GM18508 (cell line): ENCODE data around the gene SIGMAR1.

Experiments used
- ATAC-seq: cut with Tn5 transposase; IDR thresholded peaks from one replicate; pipeline ENCODE4 v1.9.1; 2021; ENCODE audit warnings: moderate number of reproducible peaks; ENCODE audit not compliant: insufficient read depth, unreplicated experiment

SIGMAR1 gene

DNA sequence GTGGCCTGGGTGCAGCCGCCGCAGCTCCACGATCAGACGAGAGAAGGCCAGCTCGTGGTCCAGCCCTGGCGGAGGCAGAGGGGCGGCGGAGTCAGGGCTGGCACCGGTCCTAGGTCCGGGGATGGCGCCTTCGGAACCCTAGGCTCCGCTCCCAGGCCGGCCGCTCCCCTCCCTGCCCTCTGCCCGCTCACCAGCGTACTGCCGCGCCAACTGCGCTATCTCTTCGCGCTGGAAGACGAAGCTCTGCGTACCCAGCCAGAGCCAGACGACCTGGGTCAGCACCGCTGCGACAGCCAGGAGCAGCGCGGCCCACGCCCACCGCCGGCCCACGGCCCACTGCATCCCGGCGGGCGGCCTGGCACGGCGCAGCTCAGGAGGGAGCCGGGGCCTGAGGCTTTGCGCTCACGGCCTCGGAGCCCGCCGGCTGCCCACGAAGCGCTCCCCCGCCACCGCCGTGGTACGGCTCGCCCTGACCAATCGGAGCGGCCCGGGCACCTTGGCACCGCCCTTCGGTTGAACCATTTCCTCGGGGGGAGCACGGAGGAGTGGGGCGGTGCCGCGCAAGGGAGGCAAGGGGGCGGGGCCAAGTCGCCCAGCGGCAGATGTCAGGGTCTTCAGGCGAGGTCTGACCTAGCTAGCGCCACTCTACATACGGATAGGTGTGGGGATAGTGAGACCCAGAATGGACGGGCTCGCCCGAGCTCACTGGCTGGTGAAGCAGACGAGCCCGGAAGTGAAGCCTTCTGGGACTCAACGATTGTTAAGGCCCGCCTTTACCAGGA is at the start of gene SIGMAR1:
SIGMAR1 (minus strand) TSS at position 432 of the 782 bp plus-strand sequence; CDS start at position 342, 90 bp downstream.
- peak; percentile 60 for ATAC-seq

GRCh38 chr9:34686732-34687131 is 49.1 kb upstream of the SIGMAR1 start:
- no peak for ATAC-seq

GRCh38 chr9:34686231-34686630 is 48.6 kb upstream of the SIGMAR1 start:
- no peak for ATAC-seq

DNA sequence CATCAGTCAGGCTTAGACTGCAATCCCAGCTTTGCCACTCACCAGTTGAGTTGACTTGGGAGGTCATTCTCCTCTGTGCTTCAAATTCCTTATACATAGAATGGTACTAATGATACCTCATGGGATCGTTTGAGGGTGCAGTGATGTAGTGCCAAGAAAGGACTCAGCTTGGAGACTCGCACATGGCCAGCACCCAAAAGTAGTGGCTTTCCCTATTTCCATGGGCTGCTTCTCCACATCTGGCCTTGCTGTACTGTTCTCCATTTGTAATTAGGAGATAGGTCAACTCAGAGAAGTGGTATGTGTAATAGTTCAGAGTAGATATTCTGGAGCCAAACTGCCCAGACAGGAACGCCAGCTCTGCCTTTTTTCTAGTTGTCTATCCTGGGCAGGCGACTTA is 48.0 kb upstream of the SIGMAR1 start:
- ATAC-seq = no peak

GRCh38 chr9:34684816-34685215 is 47.2 kb upstream of the SIGMAR1 start:
- ATAC-seq = no peak

DNA sequence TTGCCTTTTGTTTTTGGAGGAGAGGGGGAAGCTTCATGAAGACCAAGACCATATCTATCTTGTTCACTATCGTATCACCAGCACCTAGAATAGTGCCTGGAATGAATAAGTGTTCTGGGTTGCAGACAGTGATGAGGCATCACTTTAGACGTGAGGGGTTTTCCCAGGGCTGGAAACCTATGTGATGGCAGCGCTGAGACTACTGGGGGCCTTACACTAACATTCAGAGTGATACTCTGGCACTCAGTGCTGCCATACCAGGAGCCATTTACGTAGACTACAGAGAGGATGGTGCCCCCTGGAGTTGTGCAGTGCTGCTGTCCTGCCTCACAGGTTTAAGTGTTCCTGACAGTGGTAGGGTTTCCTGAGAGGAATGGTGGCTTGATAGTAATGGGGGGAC is 46.6 kb upstream of the SIGMAR1 start:
- ATAC-seq = no peak

- no peak for ATAC-seq
Observed at GRCh38 chr9:34675869-34676268, 38.3 kb upstream of the SIGMAR1 start.

DNA sequence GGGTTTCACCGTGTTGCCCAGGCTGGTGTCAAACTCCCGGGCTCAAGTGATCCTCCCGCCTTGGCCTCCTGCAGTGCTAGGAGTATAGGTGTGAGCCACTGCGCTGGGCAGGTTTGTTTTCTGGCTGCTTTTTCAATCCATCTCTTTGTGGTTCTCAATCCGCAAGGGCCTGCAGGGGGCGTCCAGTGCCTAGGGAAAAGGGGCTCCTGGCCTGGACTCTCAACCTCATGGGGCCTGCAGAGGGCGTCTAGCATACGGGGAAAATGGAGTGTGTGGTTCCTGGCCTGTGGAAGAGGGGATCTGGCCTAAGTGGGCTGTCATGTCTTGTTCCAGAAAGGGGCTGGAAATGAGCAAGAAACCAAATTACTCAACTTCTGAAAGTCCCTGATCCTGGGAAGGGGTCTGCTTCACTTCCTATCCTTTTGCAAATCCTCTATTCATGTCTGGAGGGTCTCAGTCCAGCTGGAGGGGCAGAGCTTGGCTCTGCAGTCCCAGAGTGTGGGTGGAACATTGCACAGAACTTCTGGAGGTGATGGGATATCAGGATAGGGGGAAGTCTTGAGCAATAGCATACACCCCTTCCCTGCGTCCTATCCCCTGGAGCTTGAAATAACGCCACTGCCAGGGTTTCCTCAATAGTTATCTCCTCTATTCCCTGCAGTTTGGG is 37.6 kb upstream of the SIGMAR1 start:
- ATAC-seq = no peak

- ATAC-seq = no peak
Observed at GRCh38 chr9:34674440-34674839, 36.9 kb upstream of the SIGMAR1 start.

DNA sequence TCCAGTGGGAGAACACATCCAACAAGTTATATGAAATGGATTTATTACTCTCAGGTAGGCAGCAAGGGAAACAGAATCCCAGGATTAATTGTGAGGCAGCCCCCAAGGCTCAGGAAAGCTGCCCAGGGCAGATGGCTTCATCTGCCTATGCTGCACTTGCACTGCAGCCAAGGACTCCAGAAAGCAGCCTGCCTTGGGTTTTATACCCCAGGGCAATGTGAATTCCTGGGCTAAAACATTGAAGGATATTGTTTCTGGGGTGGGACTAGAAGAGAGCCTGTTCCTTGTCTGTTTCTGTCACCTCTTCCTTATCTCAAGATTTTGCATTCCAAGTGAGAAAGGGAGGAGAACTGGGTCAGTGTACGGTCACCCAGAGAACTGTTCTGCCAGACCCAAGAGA is 33.7 kb upstream of the SIGMAR1 start:
- no peak for ATAC-seq

GRCh38 chr9:34669809-34670562 is 32.4 kb upstream of the SIGMAR1 start:
- ATAC-seq = no peak

GRCh38 chr9:34665381-34666250 is 28.0 kb upstream of the SIGMAR1 start:
- no peak for ATAC-seq

GRCh38 chr9:34665067-34665380 is 27.4 kb upstream of the SIGMAR1 start:
- no peak for ATAC-seq

DNA sequence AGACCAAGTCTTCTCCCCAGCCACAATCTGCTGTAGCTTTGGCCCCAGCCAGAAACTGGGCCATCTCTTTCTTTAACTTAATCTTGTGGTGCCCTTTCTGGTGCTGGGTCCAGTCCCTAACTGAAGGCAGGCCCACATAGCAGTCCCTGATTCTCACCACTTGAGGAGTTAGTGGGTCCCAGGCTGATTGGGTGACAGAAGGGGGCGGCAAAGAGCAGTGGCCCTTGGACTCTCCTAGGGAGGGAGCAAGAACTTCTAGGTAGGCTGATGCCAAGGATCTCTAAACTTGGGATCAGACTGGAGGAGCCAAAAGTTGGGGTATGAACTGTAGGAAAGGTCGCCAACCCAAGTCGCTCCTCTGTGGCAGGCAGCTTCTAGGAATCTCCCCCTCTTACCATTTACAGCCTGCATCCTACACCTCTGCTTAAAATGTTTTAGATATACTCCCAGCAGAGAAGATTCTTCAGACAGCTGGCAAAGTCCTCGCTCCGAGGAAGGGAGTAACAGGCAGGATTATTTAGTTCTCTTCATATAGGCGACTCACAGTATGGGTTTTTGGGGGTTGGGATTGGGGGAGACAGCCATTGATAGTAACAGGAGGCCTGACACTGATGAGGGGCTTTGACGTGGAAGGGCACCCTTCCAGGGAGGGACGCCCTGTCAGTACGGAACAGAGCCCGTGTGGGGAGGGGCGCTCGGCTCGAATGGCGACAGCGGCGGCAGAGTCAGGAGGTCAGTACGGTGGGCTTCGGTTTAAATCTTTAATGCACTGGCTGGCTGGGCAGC is 26.9 kb upstream of the SIGMAR1 start:
- ATAC-seq = no peak

DNA sequence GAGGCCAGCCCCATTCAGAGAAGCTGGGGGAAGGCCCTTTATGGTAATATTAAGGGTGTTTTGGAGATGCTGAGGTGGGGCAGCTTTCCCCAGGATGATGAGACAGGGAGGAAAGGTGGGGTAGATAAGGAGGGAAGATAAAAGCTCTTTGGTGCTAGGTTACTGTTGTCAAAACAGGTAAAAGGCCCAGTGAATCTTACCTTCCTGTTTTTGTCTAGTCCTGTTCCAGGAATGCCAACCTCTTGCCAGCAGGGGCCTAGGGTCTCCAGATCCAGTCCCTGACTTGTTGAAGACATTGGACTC is 25.7 kb upstream of the SIGMAR1 start:
- no peak for ATAC-seq

GRCh38 chr9:34662526-34663302 is 25.1 kb upstream of the SIGMAR1 start, which contains the start of gene CCL27:
CCL27 (minus strand) TSS chr9:34662657; CDS start chr9:34662633, 24 bp downstream.
- ATAC-seq = no peak

DNA sequence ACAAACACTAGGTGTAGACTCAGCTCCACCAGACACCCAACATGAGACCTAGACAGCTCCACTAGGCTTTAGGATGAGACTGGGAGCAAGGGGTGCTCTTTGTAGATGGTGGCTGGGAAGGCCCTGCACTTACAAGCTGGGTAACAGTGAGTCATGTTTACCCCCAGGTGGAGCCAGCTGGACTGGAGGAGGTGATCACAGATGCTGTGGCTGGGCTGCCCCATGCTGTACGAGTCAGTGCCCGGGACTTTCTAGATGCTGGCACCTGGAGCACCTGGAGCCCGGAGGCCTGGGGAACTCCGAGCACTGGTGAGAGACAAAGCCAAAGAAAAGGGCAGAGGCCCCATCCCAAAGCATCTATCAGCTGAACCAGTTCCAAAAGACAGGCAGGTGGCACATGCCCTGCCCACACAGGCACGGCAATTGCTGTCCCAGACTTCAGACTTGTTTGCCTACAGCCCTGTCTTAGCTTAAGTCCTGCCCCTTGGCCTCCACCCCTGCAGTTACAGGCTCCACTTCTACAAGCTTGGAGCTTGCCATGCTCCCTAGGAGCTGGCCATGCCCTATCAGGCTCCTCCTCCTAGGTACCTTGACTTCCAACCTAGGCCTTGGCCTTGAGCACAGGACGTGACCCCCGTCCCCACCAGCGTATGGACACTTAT is 22.1 kb upstream of the SIGMAR1 start:
- no peak for ATAC-seq

DNA sequence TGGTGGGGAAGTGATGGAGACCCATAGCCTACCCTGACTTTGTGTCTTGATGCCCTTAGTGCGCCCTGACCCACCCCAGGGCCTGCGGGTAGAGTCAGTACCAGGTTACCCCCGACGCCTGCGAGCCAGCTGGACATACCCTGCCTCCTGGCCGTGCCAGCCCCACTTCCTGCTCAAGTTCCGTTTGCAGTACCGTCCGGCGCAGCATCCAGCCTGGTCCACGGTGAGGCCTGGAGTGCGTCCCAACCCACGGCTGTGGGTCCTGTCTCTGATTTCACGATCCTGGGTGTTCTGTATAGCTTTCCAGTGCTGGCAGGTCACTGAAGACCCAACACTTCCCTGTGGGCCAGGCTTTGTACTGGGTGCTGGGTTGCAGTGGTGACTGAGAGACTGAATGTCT is 20.9 kb upstream of the SIGMAR1 start:
- ATAC-seq = no peak
